WTC11 (cell line): ENCODE results near the gene KIDINS220. TPM values are rescaled to one million over a fixed set of nuclear protein-coding genes. Genes with fewer than 3 reads are reported as not detected.

Experiments
- ATAC-seq: fragments of 200-7000 bp; cut with Tn5 transposase; 2 replicates; pipeline ENCODE4 v1.10.0; 2021; ENCODE audit warnings: mild to moderate bottlenecking, moderate library complexity
- CTCF ChIA-PET: fragments of 300-600 bp; sonication (Branson Sonifier 250); formaldehyde crosslinking; loops from one replicate; lab custom pipeline; 2021; ENCODE audit warnings: antibody characterized with exemption; lab: Charles Lee
- POLR2A ChIA-PET: fragments of 350-600 bp; sonication (Branson Sonifier 250); formaldehyde crosslinking; loops from one replicate; lab custom pipeline; 2021; ENCODE audit warnings: antibody characterized with exemption; lab: Charles Lee
- DNase-seq: peaks from one replicate; pipeline ENCODE4 v3.0.0; 2021; ENCODE audit warnings: low spot score
- H3K27ac Mint-ChIP-seq: 2 replicates; pipeline ENCODE4 v1.8.0; 2021; ENCODE audit warnings: mixed read lengths
- H3K27me3 Mint-ChIP-seq: 2 replicates; pipeline ENCODE4 v1.8.0; 2021; ENCODE audit warnings: low read depth, mild to moderate bottlenecking, moderate library complexity, mixed read lengths
- H3K36me3 Mint-ChIP-seq: 2 replicates; pipeline ENCODE4 v1.8.0; 2021; ENCODE audit warnings: mixed read lengths
- H3K4me1 Mint-ChIP-seq: 2 replicates; pipeline ENCODE4 v1.8.0; 2022; ENCODE audit warnings: mixed read lengths
- H3K4me3 Mint-ChIP-seq: 2 replicates; pipeline ENCODE4 v1.8.0; 2021; ENCODE audit warnings: mild to moderate bottlenecking, moderate library complexity, mixed read lengths
- H3K9me3 Mint-ChIP-seq: 2 replicates; pipeline ENCODE4 v1.8.0; 2021; ENCODE audit warnings: mixed read lengths
- ATF1 ChIP-seq: sonication (generic); formaldehyde crosslinking; IDR thresholded peaks from 2 replicates; pipeline ENCODE4 v1.8.1; 2023; ENCODE audit warnings: mild to moderate bottlenecking, moderate library complexity, missing genetic modification reagents
- CREB1 ChIP-seq: sonication (generic); formaldehyde crosslinking; IDR thresholded peaks from 2 replicates; pipeline ENCODE4 v1.8.0; 2023; ENCODE audit warnings: mild to moderate bottlenecking, missing genetic modification reagents
- ELF4 ChIP-seq: sonication (generic); formaldehyde crosslinking; IDR thresholded peaks from 2 replicates; pipeline ENCODE4 v1.8.1; 2022; ENCODE audit warnings: low read depth, mild to moderate bottlenecking, moderate library complexity, missing genetic modification reagents
- EMX1 ChIP-seq: fragments of 250-450 bp; sonication (Bioruptor Pico); IDR thresholded peaks from 2 replicates; pipeline ENCODE4 v1.8.0; 2021; ENCODE audit warnings: mild to moderate bottlenecking
- FOXJ3 ChIP-seq: sonication (generic); formaldehyde crosslinking; IDR thresholded peaks from 2 replicates; pipeline ENCODE4 v1.9.0; 2021; ENCODE audit warnings: missing genetic modification reagents, mild to moderate bottlenecking, borderline replicate concordance
- HMGA2 ChIP-seq: fragments of 250-450 bp; sonication (Bioruptor Pico); IDR thresholded peaks from 2 replicates; pipeline ENCODE4 v1.4.0; 2021; ENCODE audit warnings: mild to moderate bottlenecking, moderate library complexity
- NR2C2 ChIP-seq: sonication (generic); formaldehyde crosslinking; IDR thresholded peaks from 2 replicates; pipeline ENCODE4 v1.8.0; 2022; ENCODE audit warnings: mild to moderate bottlenecking, missing genetic modification reagents
- NR3C1 ChIP-seq: sonication (generic); formaldehyde crosslinking; conservative IDR thresholded peaks from 2 replicates; pipeline ENCODE4 v1.8.1; 2023; ENCODE audit warnings: low read depth, mild to moderate bottlenecking, missing genetic modification reagents
- RELA ChIP-seq: sonication (generic); formaldehyde crosslinking; IDR thresholded peaks from 2 replicates; pipeline ENCODE4 v1.8.1; 2022; ENCODE audit warnings: missing genetic modification reagents, mild to moderate bottlenecking, borderline replicate concordance
- ZBTB21 ChIP-seq: sonication (generic); formaldehyde crosslinking; IDR thresholded peaks from 2 replicates; pipeline ENCODE4 v1.8.1; 2023; ENCODE audit warnings: mild to moderate bottlenecking, missing genetic modification reagents, borderline replicate concordance
- ZNF138 ChIP-seq: sonication (generic); formaldehyde crosslinking; conservative IDR thresholded peaks from 2 replicates; pipeline ENCODE4 v1.8.1; 2022; ENCODE audit warnings: mild to moderate bottlenecking, moderate library complexity, missing genetic modification reagents
- ZNF219 ChIP-seq: sonication (generic); formaldehyde crosslinking; IDR thresholded peaks from 2 replicates; pipeline ENCODE4 v1.8.0; 2023; ENCODE audit warnings: missing genetic modification reagents, mild to moderate bottlenecking, borderline replicate concordance
- ZNF317 ChIP-seq: sonication (generic); formaldehyde crosslinking; IDR thresholded peaks from 2 replicates; pipeline ENCODE4 v1.8.1; 2023; ENCODE audit warnings: low read depth, mild to moderate bottlenecking, moderate library complexity, missing genetic modification reagents, borderline replicate concordance
- ZNF416 ChIP-seq: fragments of 250-450 bp; sonication (Bioruptor Pico); IDR thresholded peaks from 2 replicates; pipeline ENCODE4 v1.9.0; 2021; ENCODE audit warnings: mild to moderate bottlenecking, inconsistent platforms
- total RNA-seq: library from RNA; stranded (reverse); gene quantifications from 3 replicates; pipeline ENCODE4 v1.2.3, GENCODE V29; 2021
- TF ChIP-seq, protein P1 (sequence below): fragments of 200-600 bp; IDR thresholded peaks from 2 replicates; pipeline ENCODE4 v1.8.0; 2022; ENCODE audit warnings: antibody characterized with exemption
- TF ChIP-seq, protein P2 (sequence below): sonication (generic); formaldehyde crosslinking; conservative IDR thresholded peaks from 2 replicates; pipeline ENCODE4 v1.8.1; 2022; ENCODE audit warnings: mild to moderate bottlenecking, missing genetic modification reagents
- TF ChIP-seq, protein P3 (sequence below): sonication (generic); formaldehyde crosslinking; IDR thresholded peaks from 2 replicates; pipeline ENCODE4 v1.8.0; 2022; ENCODE audit warnings: mild to moderate bottlenecking, missing genetic modification reagents
- TF ChIP-seq, protein P4 (sequence below): sonication (generic); formaldehyde crosslinking; IDR thresholded peaks from 2 replicates; pipeline ENCODE4 v1.8.0; 2023; ENCODE audit warnings: mild to moderate bottlenecking, missing genetic modification reagents
- TF ChIP-seq, protein P5 (sequence below): sonication (generic); formaldehyde crosslinking; IDR thresholded peaks from 2 replicates; pipeline ENCODE4 v1.8.0; 2023; ENCODE audit warnings: missing genetic modification reagents, mild to moderate bottlenecking, borderline replicate concordance
- TF ChIP-seq, protein P6 (sequence below): sonication (generic); formaldehyde crosslinking; IDR thresholded peaks from 2 replicates; pipeline ENCODE4 v1.8.0; 2022; ENCODE audit warnings: mild to moderate bottlenecking, missing genetic modification reagents
- TF ChIP-seq, protein P7 (sequence below): fragments of 250-450 bp; sonication (Bioruptor Pico); conservative IDR thresholded peaks from 2 replicates; pipeline ENCODE4 v1.9.0; 2021; ENCODE audit warnings: mild to moderate bottlenecking
- TF ChIP-seq, protein P8 (sequence below): sonication (generic); formaldehyde crosslinking; IDR thresholded peaks from 2 replicates; pipeline ENCODE4 v1.8.1; 2022; ENCODE audit warnings: mild to moderate bottlenecking, moderate library complexity, missing genetic modification reagents

KIDINS220 gene
- total RNA-seq, 1 experiment from 2014 or later = 23.9 TPM

DNA sequence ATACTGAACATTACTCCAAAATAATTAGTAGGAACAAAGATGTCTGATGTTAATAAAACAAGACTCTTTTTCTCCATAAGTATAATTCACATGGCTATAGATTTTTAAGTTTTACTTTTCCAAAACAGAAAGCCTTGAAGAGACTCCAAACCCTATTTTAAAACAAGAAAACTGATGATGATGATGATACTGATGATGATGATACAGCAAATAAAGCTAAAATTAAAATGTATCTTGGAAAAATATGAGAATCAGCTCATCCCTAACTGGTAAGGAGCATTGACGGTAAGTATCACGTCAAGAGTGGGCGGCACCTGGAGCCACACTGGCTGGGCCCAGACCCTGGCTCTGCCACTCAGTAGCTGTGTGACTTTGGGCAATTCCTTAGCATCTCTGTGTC is 116.0 kb downstream of the KIDINS220 start:
- H3K4me3 Mint-ChIP-seq = no peak overlapping the region
- no peaks in the 10 kb centered on the region for H3K36me3 Mint-ChIP-seq
- peaks cover 4% of the 10 kb centered on the region; the same call in 1 of the 2 replicates for H3K9me3 Mint-ChIP-seq
- DNase-seq (no peak), ATAC-seq (no peak)
- CTCF ChIA-PET = no interaction called here
- no peaks in the 10 kb centered on the region for H3K4me1 Mint-ChIP-seq
- POLR2A ChIA-PET = no interaction called here
- no peak for TF ChIP-seq RELA (CRISPR knock-in tag)
- no peak for TF ChIP-seq ZNF416 (CRISPR knock-in tag)
- TF ChIP-seq FOXJ3 = no peak
- TF ChIP-seq, protein P1, sequence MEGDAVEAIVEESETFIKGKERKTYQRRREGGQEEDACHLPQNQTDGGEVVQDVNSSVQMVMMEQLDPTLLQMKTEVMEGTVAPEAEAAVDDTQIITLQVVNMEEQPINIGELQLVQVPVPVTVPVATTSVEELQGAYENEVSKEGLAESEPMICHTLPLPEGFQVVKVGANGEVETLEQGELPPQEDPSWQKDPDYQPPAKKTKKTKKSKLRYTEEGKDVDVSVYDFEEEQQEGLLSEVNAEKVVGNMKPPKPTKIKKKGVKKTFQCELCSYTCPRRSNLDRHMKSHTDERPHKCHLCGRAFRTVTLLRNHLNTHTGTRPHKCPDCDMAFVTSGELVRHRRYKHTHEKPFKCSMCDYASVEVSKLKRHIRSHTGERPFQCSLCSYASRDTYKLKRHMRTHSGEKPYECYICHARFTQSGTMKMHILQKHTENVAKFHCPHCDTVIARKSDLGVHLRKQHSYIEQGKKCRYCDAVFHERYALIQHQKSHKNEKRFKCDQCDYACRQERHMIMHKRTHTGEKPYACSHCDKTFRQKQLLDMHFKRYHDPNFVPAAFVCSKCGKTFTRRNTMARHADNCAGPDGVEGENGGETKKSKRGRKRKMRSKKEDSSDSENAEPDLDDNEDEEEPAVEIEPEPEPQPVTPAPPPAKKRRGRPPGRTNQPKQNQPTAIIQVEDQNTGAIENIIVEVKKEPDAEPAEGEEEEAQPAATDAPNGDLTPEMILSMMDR = no peak
- no peak for TF ChIP-seq ZNF138
- no peak for TF ChIP-seq ZBTB21 (CRISPR knock-in tag)
- TF ChIP-seq ELF4 (CRISPR knock-in tag) = no peak
- no peak for TF ChIP-seq CREB1 (CRISPR knock-in tag)
- TF ChIP-seq, protein P2, sequence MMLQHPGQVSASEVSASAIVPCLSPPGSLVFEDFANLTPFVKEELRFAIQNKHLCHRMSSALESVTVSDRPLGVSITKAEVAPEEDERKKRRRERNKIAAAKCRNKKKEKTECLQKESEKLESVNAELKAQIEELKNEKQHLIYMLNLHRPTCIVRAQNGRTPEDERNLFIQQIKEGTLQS = no peak
- TF ChIP-seq NR3C1 (CRISPR knock-in tag) = no peak
- TF ChIP-seq, protein P3, sequence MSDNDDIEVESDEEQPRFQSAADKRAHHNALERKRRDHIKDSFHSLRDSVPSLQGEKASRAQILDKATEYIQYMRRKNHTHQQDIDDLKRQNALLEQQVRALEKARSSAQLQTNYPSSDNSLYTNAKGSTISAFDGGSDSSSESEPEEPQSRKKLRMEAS (CRISPR knock-in tag) = no peak
- no peaks in the 10 kb centered on the region for H3K27me3 Mint-ChIP-seq
- no peak overlapping the region for H3K27ac Mint-ChIP-seq

DNA sequence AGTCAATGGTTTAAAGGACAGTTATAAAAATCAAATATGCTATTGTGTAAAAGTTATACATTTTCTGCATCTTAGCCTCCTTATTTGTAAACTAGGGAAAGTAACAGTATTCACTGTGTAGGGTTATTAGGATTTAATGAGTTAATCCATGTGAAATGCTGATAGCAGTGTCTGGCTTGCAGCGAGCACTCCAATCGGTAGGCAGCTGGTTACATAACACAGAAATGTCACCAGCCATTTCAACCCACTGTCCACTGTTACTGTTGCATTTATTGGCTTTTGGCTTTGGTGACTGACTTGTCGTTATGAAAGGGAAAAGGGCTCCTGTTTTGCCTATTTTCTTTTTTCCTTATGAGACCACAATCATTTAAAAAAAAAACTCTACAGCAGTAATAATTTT is 116.7 kb downstream of the KIDINS220 start:
- ATAC-seq (no peak), DNase-seq (no peak)
- H3K27me3 Mint-ChIP-seq = no peaks in the 10 kb centered on the region
- H3K36me3 Mint-ChIP-seq = 0 out of 2 replicates have a peak, but pooled peaks cover 2% of the 10 kb centered on the region
- CTCF ChIA-PET = no interaction called here
- no peaks in the 10 kb centered on the region for H3K4me1 Mint-ChIP-seq
- H3K27ac Mint-ChIP-seq = no peak overlapping the region
- H3K4me3 Mint-ChIP-seq = no peak overlapping the region
- POLR2A ChIA-PET = no interaction called here
- peaks cover 11% of the 10 kb centered on the region for H3K9me3 Mint-ChIP-seq
- no peak for TF ChIP-seq ZNF317
- TF ChIP-seq ATF1 (CRISPR knock-in tag) = no peak
- TF ChIP-seq, protein P4, sequence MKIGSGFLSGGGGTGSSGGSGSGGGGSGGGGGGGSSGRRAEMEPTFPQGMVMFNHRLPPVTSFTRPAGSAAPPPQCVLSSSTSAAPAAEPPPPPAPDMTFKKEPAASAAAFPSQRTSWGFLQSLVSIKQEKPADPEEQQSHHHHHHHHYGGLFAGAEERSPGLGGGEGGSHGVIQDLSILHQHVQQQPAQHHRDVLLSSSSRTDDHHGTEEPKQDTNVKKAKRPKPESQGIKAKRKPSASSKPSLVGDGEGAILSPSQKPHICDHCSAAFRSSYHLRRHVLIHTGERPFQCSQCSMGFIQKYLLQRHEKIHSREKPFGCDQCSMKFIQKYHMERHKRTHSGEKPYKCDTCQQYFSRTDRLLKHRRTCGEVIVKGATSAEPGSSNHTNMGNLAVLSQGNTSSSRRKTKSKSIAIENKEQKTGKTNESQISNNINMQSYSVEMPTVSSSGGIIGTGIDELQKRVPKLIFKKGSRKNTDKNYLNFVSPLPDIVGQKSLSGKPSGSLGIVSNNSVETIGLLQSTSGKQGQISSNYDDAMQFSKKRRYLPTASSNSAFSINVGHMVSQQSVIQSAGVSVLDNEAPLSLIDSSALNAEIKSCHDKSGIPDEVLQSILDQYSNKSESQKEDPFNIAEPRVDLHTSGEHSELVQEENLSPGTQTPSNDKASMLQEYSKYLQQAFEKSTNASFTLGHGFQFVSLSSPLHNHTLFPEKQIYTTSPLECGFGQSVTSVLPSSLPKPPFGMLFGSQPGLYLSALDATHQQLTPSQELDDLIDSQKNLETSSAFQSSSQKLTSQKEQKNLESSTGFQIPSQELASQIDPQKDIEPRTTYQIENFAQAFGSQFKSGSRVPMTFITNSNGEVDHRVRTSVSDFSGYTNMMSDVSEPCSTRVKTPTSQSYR (CRISPR knock-in tag) = no peak
- TF ChIP-seq, protein P5, sequence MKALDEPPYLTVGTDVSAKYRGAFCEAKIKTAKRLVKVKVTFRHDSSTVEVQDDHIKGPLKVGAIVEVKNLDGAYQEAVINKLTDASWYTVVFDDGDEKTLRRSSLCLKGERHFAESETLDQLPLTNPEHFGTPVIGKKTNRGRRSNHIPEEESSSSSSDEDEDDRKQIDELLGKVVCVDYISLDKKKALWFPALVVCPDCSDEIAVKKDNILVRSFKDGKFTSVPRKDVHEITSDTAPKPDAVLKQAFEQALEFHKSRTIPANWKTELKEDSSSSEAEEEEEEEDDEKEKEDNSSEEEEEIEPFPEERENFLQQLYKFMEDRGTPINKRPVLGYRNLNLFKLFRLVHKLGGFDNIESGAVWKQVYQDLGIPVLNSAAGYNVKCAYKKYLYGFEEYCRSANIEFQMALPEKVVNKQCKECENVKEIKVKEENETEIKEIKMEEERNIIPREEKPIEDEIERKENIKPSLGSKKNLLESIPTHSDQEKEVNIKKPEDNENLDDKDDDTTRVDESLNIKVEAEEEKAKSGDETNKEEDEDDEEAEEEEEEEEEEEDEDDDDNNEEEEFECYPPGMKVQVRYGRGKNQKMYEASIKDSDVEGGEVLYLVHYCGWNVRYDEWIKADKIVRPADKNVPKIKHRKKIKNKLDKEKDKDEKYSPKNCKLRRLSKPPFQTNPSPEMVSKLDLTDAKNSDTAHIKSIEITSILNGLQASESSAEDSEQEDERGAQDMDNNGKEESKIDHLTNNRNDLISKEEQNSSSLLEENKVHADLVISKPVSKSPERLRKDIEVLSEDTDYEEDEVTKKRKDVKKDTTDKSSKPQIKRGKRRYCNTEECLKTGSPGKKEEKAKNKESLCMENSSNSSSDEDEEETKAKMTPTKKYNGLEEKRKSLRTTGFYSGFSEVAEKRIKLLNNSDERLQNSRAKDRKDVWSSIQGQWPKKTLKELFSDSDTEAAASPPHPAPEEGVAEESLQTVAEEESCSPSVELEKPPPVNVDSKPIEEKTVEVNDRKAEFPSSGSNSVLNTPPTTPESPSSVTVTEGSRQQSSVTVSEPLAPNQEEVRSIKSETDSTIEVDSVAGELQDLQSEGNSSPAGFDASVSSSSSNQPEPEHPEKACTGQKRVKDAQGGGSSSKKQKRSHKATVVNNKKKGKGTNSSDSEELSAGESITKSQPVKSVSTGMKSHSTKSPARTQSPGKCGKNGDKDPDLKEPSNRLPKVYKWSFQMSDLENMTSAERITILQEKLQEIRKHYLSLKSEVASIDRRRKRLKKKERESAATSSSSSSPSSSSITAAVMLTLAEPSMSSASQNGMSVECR (CRISPR knock-in tag) = no peak
- no peak for TF ChIP-seq EMX1 (CRISPR knock-in tag)
- no peak for TF ChIP-seq NR2C2 (CRISPR knock-in tag)
- no peak for TF ChIP-seq ZBTB21 (CRISPR knock-in tag)
- no peak for TF ChIP-seq ZNF219 (CRISPR knock-in tag)
- TF ChIP-seq, protein P6, sequence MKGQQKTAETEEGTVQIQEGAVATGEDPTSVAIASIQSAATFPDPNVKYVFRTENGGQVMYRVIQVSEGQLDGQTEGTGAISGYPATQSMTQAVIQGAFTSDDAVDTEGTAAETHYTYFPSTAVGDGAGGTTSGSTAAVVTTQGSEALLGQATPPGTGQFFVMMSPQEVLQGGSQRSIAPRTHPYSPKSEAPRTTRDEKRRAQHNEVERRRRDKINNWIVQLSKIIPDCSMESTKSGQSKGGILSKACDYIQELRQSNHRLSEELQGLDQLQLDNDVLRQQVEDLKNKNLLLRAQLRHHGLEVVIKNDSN = no peak
- no peak for TF ChIP-seq HMGA2 (CRISPR knock-in tag)
- TF ChIP-seq, protein P7, sequence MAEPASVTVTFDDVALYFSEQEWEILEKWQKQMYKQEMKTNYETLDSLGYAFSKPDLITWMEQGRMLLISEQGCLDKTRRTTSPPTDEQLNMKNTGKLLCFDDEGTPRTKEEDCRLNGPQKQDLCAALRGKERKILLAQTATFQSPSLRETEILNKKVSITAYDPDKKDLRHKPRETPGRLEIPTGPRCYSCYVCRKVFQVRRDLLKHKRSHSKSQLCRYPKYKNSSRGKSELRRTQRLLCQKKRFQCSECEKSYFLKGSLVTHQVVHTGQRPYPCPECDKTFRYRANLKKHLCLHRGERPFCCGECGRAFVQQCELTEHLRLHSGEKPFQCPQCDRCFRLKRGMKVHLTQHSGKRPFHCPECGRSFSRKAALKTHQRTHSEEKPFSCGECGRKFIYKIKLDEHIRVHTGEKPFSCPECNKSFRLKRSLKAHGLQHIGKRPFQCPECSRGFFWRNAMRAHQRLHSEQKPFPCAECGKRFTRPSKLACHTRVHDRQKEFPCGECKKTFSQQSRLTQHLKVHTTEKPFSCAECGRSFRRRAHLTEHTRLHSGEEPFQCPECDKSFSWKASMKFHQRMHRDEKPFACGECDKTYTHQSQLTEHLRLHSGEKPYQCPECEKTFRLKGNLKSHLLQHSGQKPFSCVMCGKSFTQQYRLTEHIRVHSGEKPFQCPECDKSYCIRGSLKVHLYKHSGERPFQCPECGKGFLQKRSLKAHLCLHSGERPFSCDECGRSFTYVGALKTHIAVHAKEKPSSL = no peak
- TF ChIP-seq, protein P8, sequence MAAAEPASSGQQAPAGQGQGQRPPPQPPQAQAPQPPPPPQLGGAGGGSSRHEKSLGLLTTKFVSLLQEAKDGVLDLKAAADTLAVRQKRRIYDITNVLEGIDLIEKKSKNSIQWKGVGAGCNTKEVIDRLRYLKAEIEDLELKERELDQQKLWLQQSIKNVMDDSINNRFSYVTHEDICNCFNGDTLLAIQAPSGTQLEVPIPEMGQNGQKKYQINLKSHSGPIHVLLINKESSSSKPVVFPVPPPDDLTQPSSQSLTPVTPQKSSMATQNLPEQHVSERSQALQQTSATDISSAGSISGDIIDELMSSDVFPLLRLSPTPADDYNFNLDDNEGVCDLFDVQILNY = no peak
- no peak for TF ChIP-seq NR3C1 (CRISPR knock-in tag)
